GM12892 (cell line): Measurements from ENCODE around the gene RRP9.

Experiments used
- POLR2A ChIP-seq: IDR thresholded peaks from 2 replicates; pipeline ENCODE4 v1.6.1; 2011; ENCODE audit warnings: low read depth, low read length, control low read depth
- POLR2AphosphoS5 ChIP-seq: IDR thresholded peaks from 2 replicates; pipeline ENCODE4 v1.6.1; 2011; ENCODE audit warnings: low read depth, low read length, control low read depth

GRCh38 chr3:51982838-51983577, 41.3 kb upstream of the RRP9 start, which contains the start of gene ACY1:
- TF ChIP-seq POLR2A (peak; percentile 76; the same call in 1 of the 2 replicates), POLR2AphosphoS5 (peak; percentile 52)
